Stimulated activated CD4-positive, alpha-beta T cell treated with anti-CD3 and anti-CD28 coated beads, Interleukin-4, amount 100 ng/mL, for 1 hour (primary cell): ENCODE results near the gene RNF13.
A peak's percentile ranks its signal among the peaks of the same experiment; 100 is the strongest.
"Not testable (repeated sequence)": the region's sequence is repeated elsewhere in the genome, so short reads cannot be mapped to it uniquely, and the experiment has no call there.

Experiments used
- DNase-seq: peaks from one replicate; pipeline ENCODE4 v3.0.0-alpha.2; 2020

The RNF13 gene

GRCh38 chr3:149844091-149844490 is 31.1 kb downstream of the RNF13 start:
- DNase-seq: no peak

- no peak for DNase-seq
Observed at GRCh38 chr3:149845570-149846244, 32.7 kb downstream of the RNF13 start.

- DNase-seq: no peak
Observed at GRCh38 chr3:149848238-149848637, 35.2 kb downstream of the RNF13 start.

- DNase-seq: no peak
Observed at GRCh38 chr3:149848688-149849087, 35.7 kb downstream of the RNF13 start.

GRCh38 chr3:149850787-149851584 is 38.0 kb downstream of the RNF13 start:
- no peak for DNase-seq

GRCh38 chr3:149858911-149859310 is 45.9 kb downstream of the RNF13 start:
- DNase-seq: no peak

- DNase-seq: no peak
Observed at GRCh38 chr3:149860881-149861280, 47.9 kb downstream of the RNF13 start.

GRCh38 chr3:149867563-149867962 is 54.5 kb downstream of the RNF13 start:
- no peak for DNase-seq

GRCh38 chr3:149871855-149872254 is 58.8 kb downstream of the RNF13 start:
- DNase-seq: no peak

GRCh38 chr3:149872589-149872988 is 59.6 kb downstream of the RNF13 start:
- no peak for DNase-seq

- DNase-seq: no peak
Observed at GRCh38 chr3:149877668-149878067, 64.7 kb downstream of the RNF13 start.

- DNase-seq: peak; percentile 25
Observed at GRCh38 chr3:149879872-149880271, 66.9 kb downstream of the RNF13 start.

GRCh38 chr3:149881879-149882278 is 68.9 kb downstream of the RNF13 start:
- no peak for DNase-seq

GRCh38 chr3:149883134-149883533 is 70.1 kb downstream of the RNF13 start:
- DNase-seq: no peak

- not testable (repeated sequence) for DNase-seq
Observed at GRCh38 chr3:149883860-149884259, 70.8 kb downstream of the RNF13 start.

- DNase-seq: not testable (repeated sequence)
Observed at GRCh38 chr3:149884848-149885247, 71.8 kb downstream of the RNF13 start.

- DNase-seq: no peak
Observed at GRCh38 chr3:149886957-149887356, 73.9 kb downstream of the RNF13 start.

GRCh38 chr3:149891621-149892020 is 78.6 kb downstream of the RNF13 start:
- DNase-seq: no peak

- DNase-seq: no peak
Observed at GRCh38 chr3:149892371-149892770, 79.4 kb downstream of the RNF13 start.

- DNase-seq: no peak
Observed at GRCh38 chr3:149894205-149894604, 81.2 kb downstream of the RNF13 start.

- no peak for DNase-seq
Observed at GRCh38 chr3:149895339-149895738, 82.3 kb downstream of the RNF13 start.

- DNase-seq: no peak
Observed at GRCh38 chr3:149895769-149896168, 82.8 kb downstream of the RNF13 start.

GRCh38 chr3:149898771-149899170 is 85.8 kb downstream of the RNF13 start:
- DNase-seq: no peak

- DNase-seq: no peak
Observed at GRCh38 chr3:149900322-149900721, 87.3 kb downstream of the RNF13 start.
